Activated CD4-positive, alpha-beta T cell treated with anti-CD3 and anti-CD28 coated beads, Interleukin-2, amount 50 U/mL, for 48 hours (primary cell): ENCODE results near the gene PHF21A.
"Not testable (repeated sequence)": the region's sequence is repeated elsewhere in the genome, so short reads cannot be mapped to it uniquely, and the experiment has no call there.

ENCODE experiments used
- DNase-seq, 2 experiments: peaks; one replicate each; pipeline ENCODE4 v3.0.0-alpha.2; 2020

PHF21A gene

GRCh38 chr11:45919806-45920530 is 201.3 kb downstream of the PHF21A start:
- DNase-seq = no peak

- DNase-seq = no peak
Observed at GRCh38 chr11:45918962-45919675, 202.1 kb downstream of the PHF21A start.

- peak; percentile 75 to 83 for DNase-seq
Observed at GRCh38 chr11:45918331-45918941, 202.8 kb downstream of the PHF21A start.

GRCh38 chr11:45917623-45918330 is 203.5 kb downstream of the PHF21A start, which contains the start of gene PEX16:
TSS of gene PEX16 (minus strand) at chr11:45917877. CDS start at chr11:45917811, 66 bp downstream.
- DNase-seq = peak; percentile 91 to 94

GRCh38 chr11:45917286-45917622 is 204.0 kb downstream of the PHF21A start:
- no peak for DNase-seq

- no peak for DNase-seq
Observed at GRCh38 chr11:45915446-45915845, 205.8 kb downstream of the PHF21A start.

GRCh38 chr11:45913942-45914635 is 207.2 kb downstream of the PHF21A start:
- DNase-seq = no peak

GRCh38 chr11:45913514-45913913 is 207.7 kb downstream of the PHF21A start:
- DNase-seq = no peak

GRCh38 chr11:45910623-45911022 is 210.6 kb downstream of the PHF21A start:
- DNase-seq = no peak

- DNase-seq = no peak
Observed at GRCh38 chr11:45909594-45910475, 211.4 kb downstream of the PHF21A start.

GRCh38 chr11:45907911-45908370 is 213.3 kb downstream of the PHF21A start:
- no peak for DNase-seq

- no peak for DNase-seq
Observed at GRCh38 chr11:45906965-45907611, 214.2 kb downstream of the PHF21A start, which contains the start of gene FREY1. TSS of gene FREY1 (minus strand) at chr11:45907271. CDS start at chr11:45907245, 26 bp downstream.

GRCh38 chr11:45906096-45906682 is 215.1 kb downstream of the PHF21A start:
- no peak for DNase-seq

- not testable (repeated sequence) for DNase-seq
Observed at GRCh38 chr11:45905576-45905975, 215.7 kb downstream of the PHF21A start.

- DNase-seq = no peak
Observed at GRCh38 chr11:45905095-45905494, 216.2 kb downstream of the PHF21A start.

- no peak for DNase-seq
Observed at GRCh38 chr11:45904309-45904915, 216.8 kb downstream of the PHF21A start.

- DNase-seq = no peak
Observed at GRCh38 chr11:45902452-45903380, 218.5 kb downstream of the PHF21A start.

GRCh38 chr11:45901626-45902025 is 219.6 kb downstream of the PHF21A start:
- no peak for DNase-seq
